ENCODE results near the gene TMEM145. TPM values are rescaled to one million over a fixed set of nuclear protein-coding genes. Genes with fewer than 3 reads are reported as not detected.
A peak's percentile ranks its signal among the peaks of the same experiment; 100 is the strongest.

The TMEM145 gene
- total and polyA plus RNA-seq, 2 donors (not counting 1 experiment from before 2014, with no cell fraction given): 0.05 to 0.83 TPM

- Histone ChIP-seq H3K4me3 (replicated peaks in 1 of 4; ENCODE audit: control extremely low read depth in 1 of 4, insufficient read depth in 1 of 4, low read depth in 3 of 4, low read length in 4 of 4) (peak overlapping the region in 1 of 4 experiments; percentile 27), H3K4me1 (ENCODE audit: control insufficient read depth, extremely low read depth, insufficient read depth, low read length) (peaks cover 28% of the 10 kb centered on the region), H3K9ac (ENCODE audit: insufficient read depth, low read length) (no peak overlapping the region), H3K79me2 (ENCODE audit: control insufficient read depth, insufficient read depth, low read length) (peaks cover 44% of the 10 kb centered on the region), H3K4me2 (ENCODE audit: extremely low read depth, insufficient read depth, low read length) (peak overlapping the region; percentile 38), H3K9me3 (ENCODE audit: control insufficient read depth, insufficient read depth, low read depth, low read length) (no peaks in the 10 kb centered on the region), H2AFZ (ENCODE audit: low read length) (no peak overlapping the region), H3K27me3 (ENCODE audit: control insufficient read depth, insufficient read depth, low read length) (no peaks in the 10 kb centered on the region), H3K36me3 (ENCODE audit: control insufficient read depth, insufficient read depth, low read length) (peaks cover 15% of the 10 kb centered on the region), H3K27ac (ENCODE audit: insufficient read depth, low read length) (no peak overlapping the region), H4K20me1 (ENCODE audit: control insufficient read depth, extremely low read depth, insufficient read depth, low read length) (no peaks in the 10 kb centered on the region)
- TF ChIP-seq CTCF (conservative IDR thresholded peaks at IDR 0.05 in 1 of 2, IDR thresholded peaks at IDR 0.05 in 1 of 2; ENCODE audit: low read depth in 1 of 2, low read length in 2 of 2) (no peak), EZH2 (IDR thresholded peaks at IDR 0.05; ENCODE audit: low read length, missing control alignments) (no peak)
- DNase-seq (ENCODE audit: low read depth in 2 of 2): peak in 1 of 2 donors; percentile 30
Measured at GRCh38 chr19:42277821-42278451, 35.2 kb upstream of the TMEM145 start.

GRCh38 chr19:42278452-42279154 is 34.5 kb upstream of the TMEM145 start:
- Histone ChIP-seq H3K4me2 (ENCODE audit: extremely low read depth, insufficient read depth, low read length) (peak overlapping the region; percentile 38), H3K9ac (ENCODE audit: insufficient read depth, low read length) (no peak overlapping the region), H3K9me3 (ENCODE audit: control insufficient read depth, insufficient read depth, low read depth, low read length) (no peaks in the 10 kb centered on the region), H3K79me2 (ENCODE audit: control insufficient read depth, insufficient read depth, low read length) (peaks cover 43% of the 10 kb centered on the region), H3K4me3 (replicated peaks in 1 of 4; ENCODE audit: control extremely low read depth in 1 of 4, insufficient read depth in 1 of 4, low read depth in 3 of 4, low read length in 4 of 4) (peak overlapping the region in 1 of 4 experiments; percentile 27), H3K36me3 (ENCODE audit: control insufficient read depth, insufficient read depth, low read length) (peaks cover 9% of the 10 kb centered on the region), H3K4me1 (ENCODE audit: control insufficient read depth, extremely low read depth, insufficient read depth, low read length) (peaks cover 35% of the 10 kb centered on the region), H4K20me1 (ENCODE audit: control insufficient read depth, extremely low read depth, insufficient read depth, low read length) (no peaks in the 10 kb centered on the region), H2AFZ (ENCODE audit: low read length) (no peak overlapping the region), H3K27me3 (ENCODE audit: control insufficient read depth, insufficient read depth, low read length) (no peaks in the 10 kb centered on the region), H3K27ac (ENCODE audit: insufficient read depth, low read length) (no peak overlapping the region)
- no peak for TF ChIP-seq EZH2 (IDR thresholded peaks at IDR 0.05; ENCODE audit: low read length, missing control alignments)
- TF ChIP-seq CTCF (conservative IDR thresholded peaks at IDR 0.05 in 1 of 2, IDR thresholded peaks at IDR 0.05 in 1 of 2; ENCODE audit: low read depth in 1 of 2, low read length in 2 of 2): no peak
- DNase-seq (ENCODE audit: low read depth in 2 of 2): no peak

GRCh38 chr19:42279155-42279901 is 33.8 kb upstream of the TMEM145 start:
- Histone ChIP-seq H4K20me1 (ENCODE audit: control insufficient read depth, extremely low read depth, insufficient read depth, low read length) (no peaks in the 10 kb centered on the region), H2AFZ (ENCODE audit: low read length) (no peak overlapping the region), H3K27ac (ENCODE audit: insufficient read depth, low read length) (peak overlapping the region; percentile 91), H3K9ac (ENCODE audit: insufficient read depth, low read length) (peak overlapping the region; percentile 34), H3K27me3 (ENCODE audit: control insufficient read depth, insufficient read depth, low read length) (no peaks in the 10 kb centered on the region), H3K9me3 (ENCODE audit: control insufficient read depth, insufficient read depth, low read depth, low read length) (no peaks in the 10 kb centered on the region), H3K4me1 (ENCODE audit: control insufficient read depth, extremely low read depth, insufficient read depth, low read length) (peaks cover 35% of the 10 kb centered on the region), H3K79me2 (ENCODE audit: control insufficient read depth, insufficient read depth, low read length) (peaks cover 37% of the 10 kb centered on the region), H3K4me3 (replicated peaks in 1 of 4; ENCODE audit: control extremely low read depth in 1 of 4, insufficient read depth in 1 of 4, low read depth in 3 of 4, low read length in 4 of 4) (peak overlapping the region; percentile 55 to 76 (median 64)), H3K4me2 (ENCODE audit: extremely low read depth, insufficient read depth, low read length) (peak overlapping the region; percentile 55), H3K36me3 (ENCODE audit: control insufficient read depth, insufficient read depth, low read length) (peaks cover 5% of the 10 kb centered on the region)
- DNase-seq (ENCODE audit: low read depth in 2 of 2): no peak
- TF ChIP-seq EZH2 (IDR thresholded peaks at IDR 0.05; ENCODE audit: low read length, missing control alignments): no peak
- no peak for TF ChIP-seq CTCF (conservative IDR thresholded peaks at IDR 0.05 in 1 of 2, IDR thresholded peaks at IDR 0.05 in 1 of 2; ENCODE audit: low read depth in 1 of 2, low read length in 2 of 2)

All from fibroblast of lung (primary cell).